WTC11 (cell line): Measurements from ENCODE around the gene FES. TPM values are rescaled to one million over a fixed set of nuclear protein-coding genes. Genes with fewer than 3 reads are reported as not detected.

Experiments
- ATAC-seq: fragments of 200-7000 bp; cut with Tn5 transposase; 2 replicates; pipeline ENCODE4 v1.10.0; 2021; ENCODE audit warnings: mild to moderate bottlenecking, moderate library complexity
- CTCF ChIA-PET: fragments of 300-600 bp; sonication (Branson Sonifier 250); formaldehyde crosslinking; loops from one replicate; lab custom pipeline; 2021; ENCODE audit warnings: antibody characterized with exemption; lab: Charles Lee
- POLR2A ChIA-PET: fragments of 350-600 bp; sonication (Branson Sonifier 250); formaldehyde crosslinking; loops from one replicate; lab custom pipeline; 2021; ENCODE audit warnings: antibody characterized with exemption; lab: Charles Lee
- DNase-seq: peaks from one replicate; pipeline ENCODE4 v3.0.0; 2021; ENCODE audit warnings: low spot score
- H3K27ac Mint-ChIP-seq: 2 replicates; pipeline ENCODE4 v1.8.0; 2021; ENCODE audit warnings: mixed read lengths
- H3K27me3 Mint-ChIP-seq: 2 replicates; pipeline ENCODE4 v1.8.0; 2021; ENCODE audit warnings: low read depth, mild to moderate bottlenecking, moderate library complexity, mixed read lengths
- H3K36me3 Mint-ChIP-seq: 2 replicates; pipeline ENCODE4 v1.8.0; 2021; ENCODE audit warnings: mixed read lengths
- H3K4me1 Mint-ChIP-seq: 2 replicates; pipeline ENCODE4 v1.8.0; 2022; ENCODE audit warnings: mixed read lengths
- H3K4me3 Mint-ChIP-seq: 2 replicates; pipeline ENCODE4 v1.8.0; 2021; ENCODE audit warnings: mild to moderate bottlenecking, moderate library complexity, mixed read lengths
- H3K9me3 Mint-ChIP-seq: 2 replicates; pipeline ENCODE4 v1.8.0; 2021; ENCODE audit warnings: mixed read lengths
- FOXK1 ChIP-seq: sonication (generic); formaldehyde crosslinking; IDR thresholded peaks from 2 replicates; pipeline ENCODE4 v1.8.0; 2022; ENCODE audit warnings: mild to moderate bottlenecking, moderate library complexity, missing genetic modification reagents
- GRHL2 ChIP-seq: fragments of 250-450 bp; sonication (Bioruptor Pico); IDR thresholded peaks from 2 replicates; pipeline ENCODE4 v1.8.0; 2022; ENCODE audit warnings: mild to moderate bottlenecking, moderate library complexity; ENCODE audit not compliant: insufficient replicate concordance, severe bottlenecking
- NFYB ChIP-seq: sonication (generic); formaldehyde crosslinking; conservative IDR thresholded peaks from 2 replicates; pipeline ENCODE4 v1.8.0; 2022; ENCODE audit warnings: low read depth, missing genetic modification reagents
- OVOL2 ChIP-seq: fragments of 250-450 bp; sonication (Bioruptor Pico); IDR thresholded peaks from 2 replicates; pipeline ENCODE4 v1.9.0; 2021; ENCODE audit warnings: mild to moderate bottlenecking, borderline replicate concordance
- PRRX2 ChIP-seq: fragments of 250-450 bp; sonication (Bioruptor Pico); IDR thresholded peaks from 2 replicates; pipeline ENCODE4 v1.8.0; 2021; ENCODE audit warnings: mild to moderate bottlenecking
- SMAD3 ChIP-seq: sonication (generic); formaldehyde crosslinking; IDR thresholded peaks from 2 replicates; pipeline ENCODE4 v1.8.0; 2022; ENCODE audit warnings: missing genetic modification reagents, mild to moderate bottlenecking, borderline replicate concordance
- SOX15 ChIP-seq: fragments of 250-450 bp; sonication (Bioruptor Pico); IDR thresholded peaks from 2 replicates; pipeline ENCODE4 v1.9.0; 2021; ENCODE audit warnings: mild to moderate bottlenecking
- SP1 ChIP-seq: sonication (generic); formaldehyde crosslinking; conservative IDR thresholded peaks from 2 replicates; pipeline ENCODE4 v1.8.1; 2022; ENCODE audit warnings: missing genetic modification reagents
- TCF7 ChIP-seq: sonication (generic); formaldehyde crosslinking; IDR thresholded peaks from 2 replicates; pipeline ENCODE4 v1.8.0; 2022; ENCODE audit warnings: mild to moderate bottlenecking, low read depth, missing genetic modification reagents, moderate library complexity
- ZNF232 ChIP-seq: sonication (generic); formaldehyde crosslinking; IDR thresholded peaks from 2 replicates; pipeline ENCODE4 v1.8.0; 2022; ENCODE audit warnings: mild to moderate bottlenecking, missing genetic modification reagents
- ZNF423 ChIP-seq: fragments of 250-450 bp; sonication (Bioruptor Pico); IDR thresholded peaks from 2 replicates; pipeline ENCODE4 v2.1.2; 2022; ENCODE audit warnings: mild to moderate bottlenecking, moderate library complexity
- total RNA-seq: library from RNA; stranded (reverse); gene quantifications from 3 replicates; pipeline ENCODE4 v1.2.3, GENCODE V29; 2021
- TF ChIP-seq, protein P1 (sequence below): sonication (generic); formaldehyde crosslinking; IDR thresholded peaks from 2 replicates; pipeline ENCODE4 v1.8.0; 2023; ENCODE audit warnings: mild to moderate bottlenecking, missing genetic modification reagents
- TF ChIP-seq, protein P2 (sequence below): sonication (generic); formaldehyde crosslinking; IDR thresholded peaks from 2 replicates; pipeline ENCODE4 v1.8.1; 2022; ENCODE audit warnings: low read depth, missing genetic modification reagents, borderline replicate concordance
- TF ChIP-seq, protein P3 (sequence below): sonication (generic); formaldehyde crosslinking; IDR thresholded peaks from 2 replicates; pipeline ENCODE4 v1.8.1; 2023; ENCODE audit warnings: mild to moderate bottlenecking, moderate library complexity, missing genetic modification reagents
- TF ChIP-seq, protein P4 (sequence below): sonication (generic); formaldehyde crosslinking; IDR thresholded peaks from 2 replicates; pipeline ENCODE4 v1.8.0; 2022; ENCODE audit warnings: mild to moderate bottlenecking, missing genetic modification reagents
- TF ChIP-seq, protein P5 (sequence below): sonication (generic); formaldehyde crosslinking; IDR thresholded peaks from 2 replicates; pipeline ENCODE4 v1.8.0; 2022; ENCODE audit warnings: mild to moderate bottlenecking, missing genetic modification reagents
- TF ChIP-seq, protein P6 (sequence below): sonication (generic); formaldehyde crosslinking; IDR thresholded peaks from 2 replicates; pipeline ENCODE4 v1.8.0; 2022; ENCODE audit warnings: missing genetic modification reagents

Gene FES
- total RNA-seq, 1 experiment from 2014 or later = 10.0 TPM

DNA sequence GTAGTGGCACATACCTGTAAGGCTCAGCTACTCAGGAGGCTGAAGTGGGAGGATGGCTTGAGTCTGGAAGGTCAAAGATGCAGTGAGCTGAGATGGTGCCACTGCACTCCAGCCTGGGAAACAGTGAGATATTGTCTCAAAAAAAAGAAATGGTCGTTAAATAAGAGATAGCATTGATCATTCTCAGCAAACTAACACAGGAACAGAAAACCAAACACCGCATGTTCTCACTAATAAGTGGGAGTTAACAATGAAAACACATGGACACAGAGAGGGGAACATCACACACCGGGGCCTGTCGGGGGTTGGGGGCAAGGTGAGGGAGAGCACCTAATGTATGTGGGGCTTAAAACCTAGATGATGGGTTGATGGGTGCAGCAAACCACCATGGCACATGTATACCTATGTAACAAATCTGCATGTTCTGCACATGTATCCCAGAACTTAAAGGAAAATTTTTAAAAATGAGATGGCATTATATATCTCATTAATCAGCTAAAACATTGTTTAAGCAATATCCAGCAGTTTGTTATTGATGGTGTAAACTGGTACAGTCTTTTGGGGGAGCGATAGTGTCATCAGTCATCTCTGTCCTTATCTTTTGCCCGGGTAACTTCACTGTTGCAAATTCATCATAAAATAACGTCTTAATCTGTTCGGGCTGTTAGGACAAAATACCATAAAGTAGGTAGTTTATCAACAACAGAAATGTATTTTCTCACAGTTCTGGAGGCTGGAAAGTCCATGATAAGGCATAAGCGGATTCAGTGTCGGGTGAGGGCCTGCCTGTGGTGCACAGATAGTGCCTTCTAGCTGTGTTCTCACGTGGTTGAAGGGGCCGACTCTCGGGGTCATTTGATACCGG, 17.1 kb downstream of the FES start:
- ChIA-PET POLR2A (interaction anchor here (1.6 kb wide), 1 partner anchor 184 kb away, joined by 4 read pairs; the partner anchor contains the start of gene BLM), CTCF (interaction anchor here (0.9 to 7.3 kb wide), 9 partner anchors 11 to 367 kb away, joined by 3 to 194 read pairs (median 5); partner anchors contain the start of genes HDDC3 and UNC45A)
- Mint-ChIP-seq H3K4me3 (peak overlapping the region; percentile 70), H3K27me3 (peaks cover 26% of the 10 kb centered on the region), H3K4me1 (peaks cover 23% of the 10 kb centered on the region), H3K36me3 (peaks cover 7% of the 10 kb centered on the region), H3K27ac (no peak overlapping the region), H3K9me3 (no peaks in the 10 kb centered on the region)
- TF ChIP-seq ZNF423 (CRISPR knock-in tag) = no peak
- TF ChIP-seq, protein P1, sequence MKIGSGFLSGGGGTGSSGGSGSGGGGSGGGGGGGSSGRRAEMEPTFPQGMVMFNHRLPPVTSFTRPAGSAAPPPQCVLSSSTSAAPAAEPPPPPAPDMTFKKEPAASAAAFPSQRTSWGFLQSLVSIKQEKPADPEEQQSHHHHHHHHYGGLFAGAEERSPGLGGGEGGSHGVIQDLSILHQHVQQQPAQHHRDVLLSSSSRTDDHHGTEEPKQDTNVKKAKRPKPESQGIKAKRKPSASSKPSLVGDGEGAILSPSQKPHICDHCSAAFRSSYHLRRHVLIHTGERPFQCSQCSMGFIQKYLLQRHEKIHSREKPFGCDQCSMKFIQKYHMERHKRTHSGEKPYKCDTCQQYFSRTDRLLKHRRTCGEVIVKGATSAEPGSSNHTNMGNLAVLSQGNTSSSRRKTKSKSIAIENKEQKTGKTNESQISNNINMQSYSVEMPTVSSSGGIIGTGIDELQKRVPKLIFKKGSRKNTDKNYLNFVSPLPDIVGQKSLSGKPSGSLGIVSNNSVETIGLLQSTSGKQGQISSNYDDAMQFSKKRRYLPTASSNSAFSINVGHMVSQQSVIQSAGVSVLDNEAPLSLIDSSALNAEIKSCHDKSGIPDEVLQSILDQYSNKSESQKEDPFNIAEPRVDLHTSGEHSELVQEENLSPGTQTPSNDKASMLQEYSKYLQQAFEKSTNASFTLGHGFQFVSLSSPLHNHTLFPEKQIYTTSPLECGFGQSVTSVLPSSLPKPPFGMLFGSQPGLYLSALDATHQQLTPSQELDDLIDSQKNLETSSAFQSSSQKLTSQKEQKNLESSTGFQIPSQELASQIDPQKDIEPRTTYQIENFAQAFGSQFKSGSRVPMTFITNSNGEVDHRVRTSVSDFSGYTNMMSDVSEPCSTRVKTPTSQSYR (CRISPR knock-in tag) = no peak
- DNase-seq (no peak), ATAC-seq (no peak)

DNA sequence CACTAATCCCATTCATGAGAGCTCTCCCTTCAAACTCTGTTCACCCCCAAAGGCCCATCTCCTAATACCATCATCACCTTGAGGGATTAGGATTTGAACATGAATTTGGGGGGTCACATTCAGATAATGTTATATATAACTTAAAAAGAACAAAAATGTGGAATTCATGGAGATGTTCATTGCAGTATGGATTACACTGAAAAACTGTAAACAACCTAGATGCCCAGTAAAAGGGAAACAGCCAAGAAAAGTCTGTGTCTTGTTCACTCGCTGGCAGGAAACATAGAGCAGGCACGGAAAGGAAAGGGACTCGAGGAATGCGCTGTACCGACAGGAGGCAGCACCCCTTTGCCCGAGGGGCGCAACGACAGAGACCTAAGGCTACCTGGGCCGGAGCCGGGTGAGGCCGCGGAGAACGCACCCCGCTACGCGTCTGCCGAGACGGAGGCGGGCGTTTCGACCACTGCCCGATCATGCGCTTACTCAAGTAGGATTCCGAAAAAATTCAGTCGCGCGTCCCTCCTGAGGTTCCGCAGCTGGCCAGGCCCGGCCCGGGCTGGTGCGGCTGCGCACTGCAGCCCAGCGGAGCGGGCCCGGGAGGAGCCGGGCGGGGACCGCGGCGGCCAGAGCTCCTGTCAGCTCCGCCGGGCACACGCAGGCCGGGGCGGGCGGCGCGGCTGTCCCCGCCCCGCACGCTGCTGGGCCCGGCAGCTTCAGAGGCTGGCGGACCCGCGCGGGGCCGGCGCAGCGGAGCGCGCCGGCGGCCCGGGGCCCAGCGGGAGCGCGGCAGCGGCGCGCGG, 17.9 kb downstream of the FES start:
- ChIA-PET POLR2A (interaction anchor here (0.5 to 2.5 kb wide), 5 partner anchors 30 to 185 kb away, joined by 4 to 17 read pairs (median 6); partner anchors contain the start of genes BLM, HDDC3 and UNC45A), CTCF (interaction anchor here (0.6 to 7.3 kb wide), 19 partner anchors 7 to 626 kb away, joined by 3 to 194 read pairs (median 5); partner anchors contain the start of genes BLM, FES, HDDC3 and UNC45A)
- Mint-ChIP-seq H3K27ac (peak overlapping the region; percentile 41; the same call in 1 of the 2 replicates), H3K27me3 (peaks cover 26% of the 10 kb centered on the region), H3K9me3 (no peaks in the 10 kb centered on the region)
- ATAC-seq = peak; percentile 77
- TF ChIP-seq SP1 (CRISPR knock-in tag) (no peak; the same call in 1 of the 2 replicates), PRRX2 (CRISPR knock-in tag) (no peak), OVOL2 (CRISPR knock-in tag) (no peak), TCF7 (CRISPR knock-in tag) (no peak), ZNF232 (CRISPR knock-in tag) (peak; percentile 55; the same call in 1 of the 2 replicates), SOX15 (CRISPR knock-in tag) (no peak), FOXK1 (CRISPR knock-in tag) (0 out of 2 replicates have a peak, but pooled peaks have one; percentile 20), GRHL2 (CRISPR knock-in tag) (no peak), NFYB (CRISPR knock-in tag) (no peak), SMAD3 (CRISPR knock-in tag) (0 out of 2 replicates have a peak, but pooled peaks have one; percentile 73)
- TF ChIP-seq, protein P2, sequence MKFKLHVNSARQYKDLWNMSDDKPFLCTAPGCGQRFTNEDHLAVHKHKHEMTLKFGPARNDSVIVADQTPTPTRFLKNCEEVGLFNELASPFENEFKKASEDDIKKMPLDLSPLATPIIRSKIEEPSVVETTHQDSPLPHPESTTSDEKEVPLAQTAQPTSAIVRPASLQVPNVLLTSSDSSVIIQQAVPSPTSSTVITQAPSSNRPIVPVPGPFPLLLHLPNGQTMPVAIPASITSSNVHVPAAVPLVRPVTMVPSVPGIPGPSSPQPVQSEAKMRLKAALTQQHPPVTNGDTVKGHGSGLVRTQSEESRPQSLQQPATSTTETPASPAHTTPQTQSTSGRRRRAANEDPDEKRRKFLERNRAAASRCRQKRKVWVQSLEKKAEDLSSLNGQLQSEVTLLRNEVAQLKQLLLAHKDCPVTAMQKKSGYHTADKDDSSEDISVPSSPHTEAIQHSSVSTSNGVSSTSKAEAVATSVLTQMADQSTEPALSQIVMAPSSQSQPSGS = no peak
- TF ChIP-seq, protein P3, sequence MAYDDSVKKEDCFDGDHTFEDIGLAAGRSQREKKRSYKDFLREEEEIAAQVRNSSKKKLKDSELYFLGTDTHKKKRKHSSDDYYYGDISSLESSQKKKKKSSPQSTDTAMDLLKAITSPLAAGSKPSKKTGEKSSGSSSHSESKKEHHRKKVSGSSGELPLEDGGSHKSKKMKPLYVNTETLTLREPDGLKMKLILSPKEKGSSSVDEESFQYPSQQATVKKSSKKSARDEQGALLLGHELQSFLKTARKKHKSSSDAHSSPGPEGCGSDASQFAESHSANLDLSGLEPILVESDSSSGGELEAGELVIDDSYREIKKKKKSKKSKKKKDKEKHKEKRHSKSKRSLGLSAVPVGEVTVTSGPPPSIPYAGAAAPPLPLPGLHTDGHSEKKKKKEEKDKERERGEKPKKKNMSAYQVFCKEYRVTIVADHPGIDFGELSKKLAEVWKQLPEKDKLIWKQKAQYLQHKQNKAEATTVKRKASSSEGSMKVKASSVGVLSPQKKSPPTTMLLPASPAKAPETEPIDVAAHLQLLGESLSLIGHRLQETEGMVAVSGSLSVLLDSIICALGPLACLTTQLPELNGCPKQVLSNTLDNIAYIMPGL (CRISPR knock-in tag) = peak; percentile 78; the same call in 1 of the 2 replicates
- TF ChIP-seq, protein P4, sequence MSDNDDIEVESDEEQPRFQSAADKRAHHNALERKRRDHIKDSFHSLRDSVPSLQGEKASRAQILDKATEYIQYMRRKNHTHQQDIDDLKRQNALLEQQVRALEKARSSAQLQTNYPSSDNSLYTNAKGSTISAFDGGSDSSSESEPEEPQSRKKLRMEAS (CRISPR knock-in tag) = peak; percentile 53; the same call in 1 of the 2 replicates
- TF ChIP-seq, protein P5, sequence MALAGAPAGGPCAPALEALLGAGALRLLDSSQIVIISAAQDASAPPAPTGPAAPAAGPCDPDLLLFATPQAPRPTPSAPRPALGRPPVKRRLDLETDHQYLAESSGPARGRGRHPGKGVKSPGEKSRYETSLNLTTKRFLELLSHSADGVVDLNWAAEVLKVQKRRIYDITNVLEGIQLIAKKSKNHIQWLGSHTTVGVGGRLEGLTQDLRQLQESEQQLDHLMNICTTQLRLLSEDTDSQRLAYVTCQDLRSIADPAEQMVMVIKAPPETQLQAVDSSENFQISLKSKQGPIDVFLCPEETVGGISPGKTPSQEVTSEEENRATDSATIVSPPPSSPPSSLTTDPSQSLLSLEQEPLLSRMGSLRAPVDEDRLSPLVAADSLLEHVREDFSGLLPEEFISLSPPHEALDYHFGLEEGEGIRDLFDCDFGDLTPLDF (CRISPR knock-in tag) = no peak
- TF ChIP-seq, protein P6, sequence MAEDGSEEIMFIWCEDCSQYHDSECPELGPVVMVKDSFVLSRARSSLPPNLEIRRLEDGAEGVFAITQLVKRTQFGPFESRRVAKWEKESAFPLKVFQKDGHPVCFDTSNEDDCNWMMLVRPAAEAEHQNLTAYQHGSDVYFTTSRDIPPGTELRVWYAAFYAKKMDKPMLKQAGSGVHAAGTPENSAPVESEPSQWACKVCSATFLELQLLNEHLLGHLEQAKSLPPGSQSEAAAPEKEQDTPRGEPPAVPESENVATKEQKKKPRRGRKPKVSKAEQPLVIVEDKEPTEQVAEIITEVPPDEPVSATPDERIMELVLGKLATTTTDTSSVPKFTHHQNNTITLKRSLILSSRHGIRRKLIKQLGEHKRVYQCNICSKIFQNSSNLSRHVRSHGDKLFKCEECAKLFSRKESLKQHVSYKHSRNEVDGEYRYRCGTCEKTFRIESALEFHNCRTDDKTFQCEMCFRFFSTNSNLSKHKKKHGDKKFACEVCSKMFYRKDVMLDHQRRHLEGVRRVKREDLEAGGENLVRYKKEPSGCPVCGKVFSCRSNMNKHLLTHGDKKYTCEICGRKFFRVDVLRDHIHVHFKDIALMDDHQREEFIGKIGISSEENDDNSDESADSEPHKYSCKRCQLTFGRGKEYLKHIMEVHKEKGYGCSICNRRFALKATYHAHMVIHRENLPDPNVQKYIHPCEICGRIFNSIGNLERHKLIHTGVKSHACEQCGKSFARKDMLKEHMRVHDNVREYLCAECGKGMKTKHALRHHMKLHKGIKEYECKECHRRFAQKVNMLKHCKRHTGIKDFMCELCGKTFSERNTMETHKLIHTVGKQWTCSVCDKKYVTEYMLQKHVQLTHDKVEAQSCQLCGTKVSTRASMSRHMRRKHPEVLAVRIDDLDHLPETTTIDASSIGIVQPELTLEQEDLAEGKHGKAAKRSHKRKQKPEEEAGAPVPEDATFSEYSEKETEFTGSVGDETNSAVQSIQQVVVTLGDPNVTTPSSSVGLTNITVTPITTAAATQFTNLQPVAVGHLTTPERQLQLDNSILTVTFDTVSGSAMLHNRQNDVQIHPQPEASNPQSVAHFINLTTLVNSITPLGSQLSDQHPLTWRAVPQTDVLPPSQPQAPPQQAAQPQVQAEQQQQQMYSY = no peak
- TF ChIP-seq, all 79 proteins: peak for 5
- H3K4me3 Mint-ChIP-seq = peak overlapping the region; percentile 70
- H3K4me1 Mint-ChIP-seq = peaks cover 23% of the 10 kb centered on the region
- peak; percentile 78 for DNase-seq
- peaks cover 7% of the 10 kb centered on the region for H3K36me3 Mint-ChIP-seq
